MM.1S (cell line): ENCODE data around the gene ABCA1.

Experiments
- DNase-seq: peaks from one replicate; pipeline ENCODE4 v3.0.0-alpha.2; 2015
- H2AFZ ChIP-seq: fragments of 300-600 bp; sonication (generic); 2 replicates; pipeline ENCODE4 v1.6.0; 2016; ENCODE audit warnings: antibody characterized with exemption, low read length
- H3F3A ChIP-seq: fragments of 300-600 bp; sonication (generic); 2 replicates; pipeline ENCODE4 v1.6.1; 2016; ENCODE audit warnings: mild to moderate bottlenecking, antibody characterized with exemption, low read length, moderate library complexity, mixed read lengths; ENCODE audit not compliant: insufficient read depth
- H3K27ac ChIP-seq: fragments of 300-600 bp; sonication (generic); 2 replicates; pipeline ENCODE4 v1.5.1; 2016; ENCODE audit warnings: mild to moderate bottlenecking, low read length
- H3K27me3 ChIP-seq: fragments of 300-600 bp; sonication (generic); replicated peaks from 2 replicates; pipeline ENCODE4 v1.6.0; 2016; ENCODE audit warnings: low read length; ENCODE audit not compliant: insufficient read depth
- H3K36me3 ChIP-seq: fragments of 300-600 bp; sonication (generic); replicated peaks from 2 replicates; pipeline ENCODE4 v1.6.1; 2016; ENCODE audit warnings: mild to moderate bottlenecking, low read length, mixed read lengths; ENCODE audit not compliant: insufficient read depth
- H3K4me1 ChIP-seq: fragments of 300-600 bp; sonication (generic); 2 replicates; pipeline ENCODE4 v1.6.1; 2016; ENCODE audit warnings: low read length, mixed read lengths
- H3K4me2 ChIP-seq: fragments of 300-600 bp; sonication (generic); 2 replicates; pipeline ENCODE4 v1.6.0; 2016; ENCODE audit warnings: low read depth, low read length
- H3K4me3 ChIP-seq: fragments of 300-600 bp; sonication (generic); 2 replicates; pipeline ENCODE4 v1.5.1; 2016; ENCODE audit warnings: low read length, mixed read lengths
- H3K79me2 ChIP-seq: fragments of 300-600 bp; sonication (generic); 2 replicates; pipeline ENCODE4 v1.6.1; 2016; ENCODE audit warnings: mixed run types, low read length, mixed read lengths
- H3K9ac ChIP-seq: fragments of 300-600 bp; sonication (generic); 2 replicates; pipeline ENCODE4 v1.6.1; 2016; ENCODE audit warnings: low read length, mixed read lengths
- H3K9me2 ChIP-seq: fragments of 300-600 bp; sonication (generic); replicated peaks from 2 replicates; pipeline ENCODE4 v1.6.1; 2016; ENCODE audit warnings: mild to moderate bottlenecking, low read length, mixed read lengths; ENCODE audit not compliant: insufficient read depth
- H3K9me3 ChIP-seq: fragments of 300-600 bp; sonication (generic); replicated peaks from 2 replicates; pipeline ENCODE4 v1.6.1; 2016; ENCODE audit warnings: mild to moderate bottlenecking, low read length, mixed read lengths; ENCODE audit not compliant: insufficient read depth
- H4K20me1 ChIP-seq: fragments of 300-600 bp; sonication (generic); 2 replicates; pipeline ENCODE4 v1.6.1; 2016; ENCODE audit warnings: mild to moderate bottlenecking, low read length, moderate library complexity, mixed read lengths; ENCODE audit not compliant: insufficient read depth
- CTCF ChIP-seq: fragments of 300-600 bp; sonication (generic); IDR thresholded peaks from 2 replicates; pipeline ENCODE4 v1.5.1; 2016; ENCODE audit warnings: antibody characterized with exemption, low read length, mixed read lengths
- EZH2 ChIP-seq: fragments of 300-600 bp; sonication (generic); optimal IDR thresholded peaks from 2 replicates; pipeline ENCODE3; 2017; ENCODE audit warnings: low read depth, mild to moderate bottlenecking, antibody characterized with exemption, low read length, mixed read lengths
- EZH2phosphoT487 ChIP-seq: fragments of 300-600 bp; sonication (generic); IDR thresholded peaks from 2 replicates; pipeline ENCODE4 v1.6.1; 2018; ENCODE audit warnings: antibody characterized with exemption, low read length

The ABCA1 gene

GRCh38 chr9:104851546-104851920, 76.4 kb downstream of the ABCA1 start:
- Histone ChIP-seq H4K20me1 (no peaks in the 10 kb centered on the region), H3K27me3 (no peaks in the 10 kb centered on the region), H3K27ac (no peak overlapping the region), H3K79me2 (no peaks in the 10 kb centered on the region), H3F3A (no peaks in the 10 kb centered on the region), H3K36me3 (no peaks in the 10 kb centered on the region), H3K9ac (no peak overlapping the region), H3K4me2 (no peak overlapping the region), H3K9me3 (no peaks in the 10 kb centered on the region), H3K4me1 (no peaks in the 10 kb centered on the region), H3K4me3 (no peak overlapping the region), H2AFZ (no peak overlapping the region), H3K9me2 (no peaks in the 10 kb centered on the region)
- TF ChIP-seq EZH2 (no peak), CTCF (no peak), EZH2phosphoT487 (no peak)
- no peak for DNase-seq

GRCh38 chr9:104850786-104851545, 77.0 kb downstream of the ABCA1 start:
- no peak for TF ChIP-seq CTCF
- TF ChIP-seq EZH2phosphoT487 = no peak
- no peak for TF ChIP-seq EZH2

GRCh38 chr9:104849023-104849422, 78.9 kb downstream of the ABCA1 start:
- no peak for DNase-seq
- no peak overlapping the region for H3K9ac ChIP-seq
- H3K4me2 ChIP-seq = no peak overlapping the region
- no peaks in the 10 kb centered on the region for H3K36me3 ChIP-seq
- H2AFZ ChIP-seq = no peak overlapping the region
- no peaks in the 10 kb centered on the region for H3K9me3 ChIP-seq
- TF ChIP-seq EZH2phosphoT487 (no peak), CTCF (no peak), EZH2 (no peak)
- H3K79me2 ChIP-seq = no peaks in the 10 kb centered on the region
- H4K20me1 ChIP-seq = no peaks in the 10 kb centered on the region
- no peaks in the 10 kb centered on the region for H3K27me3 ChIP-seq
- H3K27ac ChIP-seq = no peak overlapping the region
- H3K4me3 ChIP-seq = no peak overlapping the region
- no peaks in the 10 kb centered on the region for H3K9me2 ChIP-seq
- no peaks in the 10 kb centered on the region for H3K4me1 ChIP-seq
- H3F3A ChIP-seq = no peaks in the 10 kb centered on the region

More at GRCh38 chr9:104850786-104851545, 77.0 kb downstream of the ABCA1 start:
- Histone ChIP-seq H3K9me2 (no peaks in the 10 kb centered on the region), H2AFZ (no peak overlapping the region), H3K4me3 (no peak overlapping the region), H3K9me3 (no peaks in the 10 kb centered on the region), H3K9ac (no peak overlapping the region), H3K4me2 (no peak overlapping the region), H4K20me1 (no peaks in the 10 kb centered on the region), H3K27ac (no peak overlapping the region), H3K79me2 (no peaks in the 10 kb centered on the region), H3K36me3 (no peaks in the 10 kb centered on the region), H3K4me1 (no peaks in the 10 kb centered on the region), H3F3A (no peaks in the 10 kb centered on the region), H3K27me3 (no peaks in the 10 kb centered on the region)
- no peak for DNase-seq
